Common myeloid progenitor, CD34-positive (primary cell): ENCODE measurements around the gene EVA1B.
A peak's percentile ranks its signal among the peaks of the same experiment; 100 is the strongest.

Experiments used
- CTCF ChIA-PET: fragments of 350-600 bp; sonication (Branson Sonifier 250); formaldehyde crosslinking; loops from one replicate; lab custom pipeline; 2021; ENCODE audit warnings: antibody characterized with exemption; lab: Charles Lee
- POLR2A ChIA-PET: fragments of 350-600 bp; sonication (Branson Sonifier 250); formaldehyde crosslinking; loops from one replicate; lab custom pipeline; 2021; ENCODE audit warnings: antibody characterized with exemption; lab: Charles Lee
- DNase-seq, 3 donors: peaks; one replicate each; pipeline versions ENCODE4 v3.0.0 to v3.0.0-alpha.2; 2013
- H3K27ac ChIP-seq, 2 experiments: 1 replicate in 1 of 2; 2 replicates in 1 of 2; pipeline ENCODE4 v1.7.0; 2013; ENCODE audit warnings: inconsistent platforms in 2 of 2, low read length in 2 of 2, mild to moderate bottlenecking in 2 of 2, low read depth in 1 of 2, moderate library complexity in 1 of 2; ENCODE audit not compliant: severe bottlenecking in 2 of 2, insufficient read depth in 1 of 2, poor library complexity in 1 of 2
- H3K27me3 ChIP-seq, 5 experiments: replicated peaks in 2 of 5; 1 replicate in 3 of 5; 2 replicates in 2 of 5; pipeline versions ENCODE4 v1.6.1 to v1.7.0; 2013; ENCODE audit warnings: low read length in 4 of 5, mild to moderate bottlenecking in 2 of 5, moderate library complexity in 2 of 5, inconsistent platforms in 1 of 5; ENCODE audit not compliant: insufficient read depth in 5 of 5, control insufficient read depth in 4 of 5
- H3K36me3 ChIP-seq, 4 experiments: 1 replicate in 2 of 4; 2 replicates in 2 of 4; pipeline versions ENCODE4 v1.6.1 to v1.7.0; 2013; ENCODE audit warnings: low read length in 3 of 4, control low read depth in 1 of 4, mild to moderate bottlenecking in 1 of 4; ENCODE audit not compliant: control insufficient read depth in 4 of 4, insufficient read depth in 4 of 4
- H3K4me1 ChIP-seq, 4 experiments: 1 replicate in 3 of 4; 2 replicates in 1 of 4; pipeline versions ENCODE4 v1.6.1 to v1.7.1; 2013; ENCODE audit warnings: low read length in 3 of 4, mild to moderate bottlenecking in 3 of 4, control low read depth in 1 of 4, inconsistent platforms in 1 of 4, moderate library complexity in 1 of 4; ENCODE audit not compliant: control insufficient read depth in 4 of 4, insufficient read depth in 4 of 4; ENCODE audit errors: control extremely low read depth in 1 of 4
- H3K4me3 ChIP-seq, 7 experiments: 1 replicate in 4 of 7; 2 replicates in 3 of 7; pipeline versions ENCODE4 v1.5.1 to v1.7.0; 2013; ENCODE audit warnings: mild to moderate bottlenecking in 7 of 7, low read length in 6 of 7, moderate library complexity in 6 of 7, inconsistent platforms in 2 of 7, low read depth in 2 of 7, control low read depth in 1 of 7; ENCODE audit not compliant: insufficient read depth in 4 of 7, control insufficient read depth in 1 of 7; ENCODE audit errors: extremely low read depth in 1 of 7
- H3K9me3 ChIP-seq, 5 experiments: 1 replicate in 4 of 5; 2 replicates in 1 of 5; pipeline versions ENCODE4 v1.6.1 to v1.7.1; 2013; ENCODE audit warnings: low read length in 4 of 5, mild to moderate bottlenecking in 2 of 5, inconsistent platforms in 1 of 5, low read depth in 1 of 5, moderate library complexity in 1 of 5; ENCODE audit not compliant: control insufficient read depth in 4 of 5, insufficient read depth in 2 of 5; ENCODE audit errors: control extremely low read depth in 1 of 5
- WGBS: methylation state at CpG from one replicate; pipeline ENCODE4 v1.1.5; 2013; ENCODE audit not compliant: insufficient coverage; 5-methylcytosine and 5-hydroxymethylcytosine counted together

EVA1B gene

DNA sequence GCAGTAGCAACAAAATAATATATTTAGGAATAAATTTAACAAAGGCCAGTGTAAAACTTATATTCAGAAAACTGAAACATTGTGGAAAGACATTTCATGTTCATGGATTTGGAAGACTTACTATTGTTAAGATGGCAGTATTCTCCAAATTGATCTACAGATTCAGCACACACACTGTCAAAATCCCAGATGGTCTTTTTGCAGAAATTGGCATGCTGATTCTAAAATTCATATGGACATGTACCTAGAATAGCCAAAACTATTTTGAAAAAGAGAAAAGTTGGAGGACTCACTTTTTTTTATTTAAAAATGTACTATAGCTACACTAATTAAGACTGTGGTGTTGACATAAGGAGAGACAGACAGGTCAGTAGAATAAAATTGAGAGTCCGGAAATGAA, 49.2 kb downstream of the EVA1B start:
- Histone ChIP-seq H3K4me1 (no peaks in the 10 kb centered on the region), H3K27me3 (no peaks in the 10 kb centered on the region), H3K27ac (no peak overlapping the region), H3K9me3 (no peaks in the 10 kb centered on the region), H3K4me3 (no peak overlapping the region), H3K36me3 (peaks cover 6 to 35% (median 22%) of the 10 kb centered on the region in 4 experiments)
- DNase-seq = no peak
- WGBS = no CpG with 5 or more reads among the region's 1 CpG
- ChIA-PET CTCF (interaction anchor here (1.2 to 1.4 kb wide), 2 partner anchors 8 to 86 kb away, joined by 4 to 6 read pairs; no protein-coding TSS in a partner anchor), POLR2A (no interaction called here)

DNA sequence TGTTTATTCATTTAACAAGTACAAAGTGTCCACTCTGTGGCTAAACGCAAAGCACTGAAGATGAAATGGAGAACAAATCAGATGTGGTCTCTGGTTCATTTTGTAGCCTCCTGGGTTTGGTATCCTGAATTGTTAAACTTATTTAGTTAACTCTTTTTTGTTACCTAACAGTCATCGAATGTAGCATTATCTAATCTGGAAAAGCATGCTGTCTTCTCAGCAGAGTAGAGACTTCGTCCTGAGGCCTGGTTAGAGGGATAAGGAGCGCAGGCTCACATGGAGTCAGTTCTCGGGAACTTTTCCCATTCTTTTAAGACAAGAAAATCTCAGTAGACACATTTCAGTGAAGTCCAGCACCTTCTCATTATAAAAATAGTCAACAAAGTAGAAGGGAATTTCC, 50.4 kb downstream of the EVA1B start:
- H3K36me3 ChIP-seq = peaks cover 4 to 37% (median 27%) of the 10 kb centered on the region in 4 experiments
- H3K27ac ChIP-seq = peak overlapping the region in 1 of 2 experiments; percentile 27
- no peaks in the 10 kb centered on the region for H3K9me3 ChIP-seq
- POLR2A ChIA-PET = no interaction called here
- H3K4me1 ChIP-seq = no peaks in the 10 kb centered on the region
- WGBS = 85% methylated on average over 5 of the region's 5 CpGs
- CTCF ChIA-PET = interaction anchor here (1.2 kb wide), 1 partner anchor 10 kb away, joined by 4 read pairs; no protein-coding TSS in a partner anchor
- no peaks in the 10 kb centered on the region for H3K27me3 ChIP-seq
- no peak overlapping the region for H3K4me3 ChIP-seq
- no peak for DNase-seq
